ENCODE results near the gene FOXP1. TPM values are rescaled to one million over a fixed set of nuclear protein-coding genes. Genes with fewer than 3 reads are reported as not detected.

FOXP1 gene
- total RNA-seq, 1 donor from 2014 or later: 71.3 TPM

DNA sequence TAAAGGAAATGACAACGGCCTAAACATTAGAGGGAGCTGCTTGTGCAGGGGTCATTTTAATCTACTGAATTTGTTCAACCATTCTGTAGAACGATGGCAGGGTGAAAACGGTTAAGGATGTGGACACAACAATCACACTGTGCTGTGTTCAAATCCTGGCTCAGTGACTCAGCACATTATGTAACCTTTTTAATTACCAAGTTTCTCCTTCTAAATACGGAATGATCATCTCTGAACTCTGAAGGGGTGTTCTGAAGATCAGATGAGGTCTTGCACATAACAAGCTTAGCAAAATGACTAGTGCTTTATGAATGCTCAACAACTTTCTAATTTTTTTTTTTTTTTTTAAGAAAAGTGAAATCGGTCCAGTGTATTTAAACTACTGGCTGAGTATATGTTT is 592.8 kb downstream of the FOXP1 start:
- Mint-ChIP-seq H3K36me3 (ENCODE audit: low read depth, unreplicated experiment) (peaks cover 15% of the 10 kb centered on the region), H3K27me3 (ENCODE audit: unreplicated experiment) (peaks cover 4% of the 10 kb centered on the region), H3K4me1 (ENCODE audit: unreplicated experiment) (peaks cover 3% of the 10 kb centered on the region), H3K4me3 (ENCODE audit: unreplicated experiment) (no peak overlapping the region), H3K9me3 (ENCODE audit: unreplicated experiment) (no peaks in the 10 kb centered on the region), H3K27ac (ENCODE audit: unreplicated experiment) (no peak overlapping the region)
- TF ChIP-seq, protein P1, sequence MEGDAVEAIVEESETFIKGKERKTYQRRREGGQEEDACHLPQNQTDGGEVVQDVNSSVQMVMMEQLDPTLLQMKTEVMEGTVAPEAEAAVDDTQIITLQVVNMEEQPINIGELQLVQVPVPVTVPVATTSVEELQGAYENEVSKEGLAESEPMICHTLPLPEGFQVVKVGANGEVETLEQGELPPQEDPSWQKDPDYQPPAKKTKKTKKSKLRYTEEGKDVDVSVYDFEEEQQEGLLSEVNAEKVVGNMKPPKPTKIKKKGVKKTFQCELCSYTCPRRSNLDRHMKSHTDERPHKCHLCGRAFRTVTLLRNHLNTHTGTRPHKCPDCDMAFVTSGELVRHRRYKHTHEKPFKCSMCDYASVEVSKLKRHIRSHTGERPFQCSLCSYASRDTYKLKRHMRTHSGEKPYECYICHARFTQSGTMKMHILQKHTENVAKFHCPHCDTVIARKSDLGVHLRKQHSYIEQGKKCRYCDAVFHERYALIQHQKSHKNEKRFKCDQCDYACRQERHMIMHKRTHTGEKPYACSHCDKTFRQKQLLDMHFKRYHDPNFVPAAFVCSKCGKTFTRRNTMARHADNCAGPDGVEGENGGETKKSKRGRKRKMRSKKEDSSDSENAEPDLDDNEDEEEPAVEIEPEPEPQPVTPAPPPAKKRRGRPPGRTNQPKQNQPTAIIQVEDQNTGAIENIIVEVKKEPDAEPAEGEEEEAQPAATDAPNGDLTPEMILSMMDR (IDR thresholded peaks at IDR 0.05; ENCODE audit: unreplicated experiment): no peak
- no peak for DNase-seq (ENCODE audit: low spot score)

DNA sequence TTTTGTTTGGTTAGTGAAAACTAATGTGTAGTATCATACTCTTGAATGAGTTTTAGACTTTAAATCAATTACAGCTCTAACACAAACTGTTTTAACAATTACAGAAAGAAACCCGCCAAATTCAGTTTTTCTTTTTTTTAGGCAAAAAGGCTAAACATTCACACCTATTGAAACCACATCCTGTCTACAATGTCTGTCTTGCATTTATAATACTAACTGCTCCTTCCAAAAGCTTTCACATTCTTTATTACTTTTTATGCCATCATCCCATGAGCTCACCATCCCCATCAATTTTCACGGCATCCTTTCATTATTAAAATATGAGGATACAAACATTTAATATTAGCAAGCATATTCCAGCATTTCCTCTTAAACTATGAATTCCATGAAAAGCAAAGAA is 593.3 kb downstream of the FOXP1 start:
- Mint-ChIP-seq H3K4me3 (ENCODE audit: unreplicated experiment) (no peak overlapping the region), H3K27me3 (ENCODE audit: unreplicated experiment) (peaks cover 4% of the 10 kb centered on the region), H3K36me3 (ENCODE audit: low read depth, unreplicated experiment) (peaks cover 15% of the 10 kb centered on the region), H3K27ac (ENCODE audit: unreplicated experiment) (no peak overlapping the region), H3K4me1 (ENCODE audit: unreplicated experiment) (peaks cover 3% of the 10 kb centered on the region), H3K9me3 (ENCODE audit: unreplicated experiment) (no peaks in the 10 kb centered on the region)
- DNase-seq (ENCODE audit: low spot score): no peak
- TF ChIP-seq, protein P1 (IDR thresholded peaks at IDR 0.05; ENCODE audit: unreplicated experiment): no peak

DNA sequence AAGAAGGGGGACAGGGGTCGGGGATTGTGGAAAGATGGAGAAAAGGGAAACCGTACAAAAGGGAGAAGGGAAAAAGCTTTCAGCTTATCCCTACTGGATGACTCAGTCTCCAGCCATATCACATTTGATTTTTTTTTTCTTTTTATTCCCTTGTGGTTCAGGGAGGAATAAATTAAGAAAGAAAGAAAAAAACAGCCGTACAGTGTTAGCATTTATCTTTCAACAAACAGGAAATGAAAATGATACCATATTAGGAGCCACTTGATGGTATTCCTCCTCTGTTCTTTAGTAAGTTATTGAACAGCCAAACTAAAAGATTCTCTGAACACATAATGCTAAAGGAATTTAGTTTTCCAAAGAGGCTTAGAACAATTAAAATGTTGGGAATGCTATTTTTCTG is 594.4 kb downstream of the FOXP1 start:
- Mint-ChIP-seq H3K9me3 (ENCODE audit: unreplicated experiment) (no peaks in the 10 kb centered on the region), H3K36me3 (ENCODE audit: low read depth, unreplicated experiment) (peaks cover 20% of the 10 kb centered on the region), H3K4me3 (ENCODE audit: unreplicated experiment) (no peak overlapping the region), H3K27me3 (ENCODE audit: unreplicated experiment) (peaks cover 4% of the 10 kb centered on the region), H3K4me1 (ENCODE audit: unreplicated experiment) (peaks cover 5% of the 10 kb centered on the region), H3K27ac (ENCODE audit: unreplicated experiment) (no peak overlapping the region)
- TF ChIP-seq, protein P1 (IDR thresholded peaks at IDR 0.05; ENCODE audit: unreplicated experiment): no peak
- no peak for DNase-seq (ENCODE audit: low spot score)

DNA sequence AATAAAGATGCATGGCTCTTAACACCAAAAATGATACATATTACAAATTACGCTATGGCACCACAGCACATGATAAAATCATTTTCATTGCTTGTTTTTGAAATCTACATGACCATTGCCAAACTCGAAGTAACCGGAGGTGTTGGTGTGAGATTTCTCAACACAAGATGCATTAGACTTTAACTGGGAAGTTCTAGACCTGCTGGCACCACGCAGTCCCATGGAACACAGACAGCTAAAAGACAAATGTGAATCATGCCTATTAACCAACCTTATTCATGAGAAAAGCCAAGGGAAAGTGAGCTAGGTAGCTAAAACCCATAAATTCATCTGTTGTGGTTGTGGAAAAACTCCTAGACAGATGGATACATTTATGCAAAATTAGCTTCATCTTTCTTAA is 595.4 kb downstream of the FOXP1 start:
- Mint-ChIP-seq H3K4me1 (ENCODE audit: unreplicated experiment) (peaks cover 7% of the 10 kb centered on the region), H3K9me3 (ENCODE audit: unreplicated experiment) (no peaks in the 10 kb centered on the region), H3K36me3 (ENCODE audit: low read depth, unreplicated experiment) (peaks cover 20% of the 10 kb centered on the region), H3K4me3 (ENCODE audit: unreplicated experiment) (no peak overlapping the region), H3K27ac (ENCODE audit: unreplicated experiment) (no peak overlapping the region), H3K27me3 (ENCODE audit: unreplicated experiment) (peaks cover 4% of the 10 kb centered on the region)
- DNase-seq (ENCODE audit: low spot score): no peak
- TF ChIP-seq, protein P1 (IDR thresholded peaks at IDR 0.05; ENCODE audit: unreplicated experiment): no peak

DNA sequence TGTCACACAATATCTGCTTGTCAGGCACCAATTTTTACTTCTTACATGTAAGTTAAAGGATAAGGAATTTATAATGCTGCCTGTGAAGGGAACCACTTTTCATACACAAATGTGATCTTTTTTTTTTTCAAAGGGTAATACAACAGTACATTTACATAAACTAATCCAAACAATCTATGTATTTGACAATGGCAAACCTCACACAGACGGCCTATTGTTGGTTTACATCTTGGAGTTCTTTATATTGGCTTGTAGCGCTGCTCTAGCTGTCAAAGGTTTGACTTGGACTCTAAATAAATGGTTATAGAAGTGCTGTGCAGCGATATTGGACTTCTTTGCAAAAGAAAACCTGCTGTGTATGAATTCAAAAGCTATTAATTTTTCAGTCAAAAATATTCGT is 598.0 kb downstream of the FOXP1 start:
- H3K27ac Mint-ChIP-seq (ENCODE audit: unreplicated experiment): no peak overlapping the region
- peaks cover 4% of the 10 kb centered on the region for H3K27me3 Mint-ChIP-seq (ENCODE audit: unreplicated experiment)
- no peaks in the 10 kb centered on the region for H3K9me3 Mint-ChIP-seq (ENCODE audit: unreplicated experiment)
- peaks cover 12% of the 10 kb centered on the region for H3K4me1 Mint-ChIP-seq (ENCODE audit: unreplicated experiment)
- H3K36me3 Mint-ChIP-seq (ENCODE audit: low read depth, unreplicated experiment): peaks cover 14% of the 10 kb centered on the region
- TF ChIP-seq, protein P1 (IDR thresholded peaks at IDR 0.05; ENCODE audit: unreplicated experiment): no peak
- DNase-seq (ENCODE audit: low spot score): no peak
- H3K4me3 Mint-ChIP-seq (ENCODE audit: unreplicated experiment): no peak overlapping the region
